SK-N-SH (cell line): ENCODE measurements around the gene CUX1. TPM values are rescaled to one million over a fixed set of nuclear protein-coding genes. Genes with fewer than 3 reads are reported as not detected.
A peak's percentile ranks its signal among the peaks of the same experiment; 100 is the strongest.

Experiments
- CTCF ChIA-PET: fragments of 300-600, 350-600 bp; formaldehyde crosslinking; extraction: SDS; loops from one replicate; lab custom pipeline; 2021; lab: Yijun Ruan, JAX
- POLR2A ChIA-PET: fragments of 350-600 bp; sonication (Branson Sonifier 250); formaldehyde crosslinking; extraction: SDS; loops from one replicate; lab custom pipeline; 2020; ENCODE audit warnings: antibody characterized with exemption, inconsistent platforms; lab: Yijun Ruan, JAX
- DNase-seq: peaks from one replicate; pipeline ENCODE4 v3.0.0; 2012
- H2AFZ ChIP-seq: fragments of 200-600 bp; sonication (generic); 2 replicates; pipeline ENCODE4 v1.8.1; 2016; ENCODE audit warnings: antibody characterized with exemption, mild to moderate bottlenecking, low read depth
- H3F3A ChIP-seq: fragments of 200-600 bp; sonication (generic); replicated peaks from 2 replicates; pipeline ENCODE3; 2016; ENCODE audit warnings: antibody characterized with exemption, mild to moderate bottlenecking; ENCODE audit not compliant: insufficient read depth
- H3K27ac ChIP-seq, 2 experiments: fragments of 200-500 bp in 1 of 2; fragments of 200-600 bp in 1 of 2; sonication (Bioruptor generic) in 1 of 2; sonication (generic), shearing (Covaris generic) in 1 of 2; 2 replicates each; pipeline versions ENCODE4 v1.5.1 to v1.6.1; 2014 to 2016; ENCODE audit warnings: low read depth in 2 of 2, inconsistent platforms in 1 of 2, low read length in 1 of 2, mild to moderate bottlenecking in 1 of 2, mixed read lengths in 1 of 2
- H3K27me3 ChIP-seq: fragments of 200-600 bp; sonication (generic), shearing (Covaris generic); 2 replicates; pipeline ENCODE4 v1.6.1; 2016; ENCODE audit warnings: mixed run types; ENCODE audit not compliant: insufficient read depth
- H3K36me3 ChIP-seq, 2 experiments: fragments of 200-500 bp in 1 of 2; fragments of 200-600 bp in 1 of 2; sonication (Bioruptor generic) in 1 of 2; sonication (generic) in 1 of 2; replicated peaks in 1 of 2; 2 replicates each; pipeline versions ENCODE3 to v1.5.1; 2014 to 2016; ENCODE audit warnings: low read length in 1 of 2, mild to moderate bottlenecking in 1 of 2; ENCODE audit not compliant: insufficient read depth in 2 of 2, control insufficient read depth in 1 of 2
- H3K4me1 ChIP-seq, 2 experiments: fragments of 200-500 bp in 1 of 2; fragments of 200-600 bp in 1 of 2; sonication (Bioruptor generic) in 1 of 2; sonication (generic), shearing (Covaris generic) in 1 of 2; 2 replicates each; pipeline versions ENCODE4 v1.5.1 to v1.6.1; 2014 to 2016; ENCODE audit warnings: low read depth in 1 of 2, low read length in 1 of 2, mixed run types in 1 of 2; ENCODE audit not compliant: insufficient read depth in 2 of 2, control insufficient read depth in 1 of 2
- H3K4me2 ChIP-seq: fragments of 200-600 bp; sonication (generic), shearing (Covaris generic); 2 replicates; pipeline ENCODE4 v1.6.1; 2017; ENCODE audit warnings: mixed run types
- H3K4me3 ChIP-seq, 2 experiments: fragments of 200-500 bp in 1 of 2; fragments of 200-600 bp in 1 of 2; sonication (Bioruptor generic) in 1 of 2; sonication (generic), shearing (Covaris generic) in 1 of 2; 2 replicates each; pipeline versions ENCODE4 v1.5.1 to v1.8.1; 2014 to 2016; ENCODE audit warnings: low read depth in 2 of 2, inconsistent platforms in 1 of 2, low read length in 1 of 2, mild to moderate bottlenecking in 1 of 2, mixed read lengths in 1 of 2, moderate library complexity in 1 of 2
- H3K79me2 ChIP-seq: fragments of 200-600 bp; sonication (generic); 2 replicates; pipeline ENCODE4 v1.8.1; 2017; ENCODE audit warnings: mild to moderate bottlenecking; ENCODE audit not compliant: insufficient read depth
- H3K9ac ChIP-seq: fragments of 200-600 bp; sonication (generic); 2 replicates; pipeline ENCODE4 v1.6.1; 2017; ENCODE audit warnings: mixed run types
- H3K9me2 ChIP-seq: fragments of 200-600 bp; sonication (generic); 2 replicates; pipeline ENCODE4 v1.6.1; 2017; ENCODE audit warnings: mixed run types
- H3K9me3 ChIP-seq: fragments of 200-600 bp; sonication (generic); 2 replicates; pipeline ENCODE4 v1.6.1; 2017; ENCODE audit warnings: mixed run types, mild to moderate bottlenecking, moderate library complexity
- H4K20me1 ChIP-seq: fragments of 200-600 bp; sonication (generic); 2 replicates; pipeline ENCODE4 v1.6.1; 2017; ENCODE audit warnings: mild to moderate bottlenecking, mixed run types; ENCODE audit not compliant: insufficient read depth
- CHD2 ChIP-seq: fragments of 150-350 bp; IDR thresholded peaks from 2 replicates; pipeline ENCODE4 v1.6.1; 2018; ENCODE audit warnings: low read length; ENCODE audit not compliant: partially characterized antibody
- EP300 ChIP-seq, 2 experiments: IDR thresholded peaks; 2 replicates each; pipeline versions ENCODE4 v1.4.0 to v1.6.1; 2012; ENCODE audit warnings: borderline replicate concordance in 1 of 2, low read depth in 1 of 2, low read length in 1 of 2
- EZH2phosphoT487 ChIP-seq: fragments of 200-600 bp; sonication (generic); IDR thresholded peaks from 2 replicates; pipeline ENCODE4 v1.6.1; 2017; ENCODE audit warnings: low read depth, mixed run types, mild to moderate bottlenecking, antibody characterized with exemption, moderate library complexity, borderline replicate concordance
- FOSL2 ChIP-seq: IDR thresholded peaks from 2 replicates; pipeline ENCODE4 v1.4.0; 2012; ENCODE audit warnings: low read depth, mild to moderate bottlenecking, moderate library complexity, borderline replicate concordance
- GABPA ChIP-seq: IDR thresholded peaks from 2 replicates; pipeline ENCODE4 v1.4.0; 2012; ENCODE audit warnings: low read depth, mild to moderate bottlenecking
- MXI1 ChIP-seq: IDR thresholded peaks from 2 replicates; pipeline ENCODE4 v1.6.1; 2012; ENCODE audit warnings: mild to moderate bottlenecking, low read depth, low read length, improper control_type of control experiment
- NRF1 ChIP-seq: IDR thresholded peaks from 2 replicates; pipeline ENCODE4 v1.6.1; 2012; ENCODE audit warnings: low read depth, mild to moderate bottlenecking, low read length
- POLR2AphosphoS5 ChIP-seq: IDR thresholded peaks from 2 replicates; pipeline ENCODE4 v1.6.1; 2012; ENCODE audit warnings: low read depth, low read length
- RCOR1 ChIP-seq: fragments of 150-350 bp; IDR thresholded peaks from 2 replicates; pipeline ENCODE4 v1.6.1; 2017; ENCODE audit warnings: antibody characterized with exemption, low read length
- RFX5 ChIP-seq: IDR thresholded peaks from 2 replicates; pipeline ENCODE4 v1.6.1; 2012; ENCODE audit warnings: mild to moderate bottlenecking, improper control_type of control experiment, low read length
- RXRA ChIP-seq: IDR thresholded peaks from 2 replicates; pipeline ENCODE4 v1.4.0; 2012; ENCODE audit warnings: low read depth, mild to moderate bottlenecking, borderline replicate concordance
- SIN3A ChIP-seq: IDR thresholded peaks from 2 replicates; pipeline ENCODE4 v1.6.1; 2012; ENCODE audit warnings: low read depth, mild to moderate bottlenecking, low read length, moderate library complexity, borderline replicate concordance
- SMC3 ChIP-seq: IDR thresholded peaks from 2 replicates; pipeline ENCODE4 v1.6.1; 2012; ENCODE audit warnings: low read depth, low read length, improper control_type of control experiment
- TEAD4 ChIP-seq: IDR thresholded peaks from 2 replicates; pipeline ENCODE4 v1.4.0; 2012; ENCODE audit warnings: mild to moderate bottlenecking, borderline replicate concordance; ENCODE audit not compliant: insufficient read depth
- WGBS: methylation state at CpG from one replicate; pipeline ENCODE4 v1.1.6; 2017; ENCODE audit warnings: low lambda C conversion rate; 5-methylcytosine and 5-hydroxymethylcytosine counted together
- polyA plus RNA-seq, 3 experiments: library from polyadenylated mRNA; depleted of rRNA; stranded (reverse); fragments of >200 nt; gene quantifications; 2 replicates each; pipeline ENCODE4 v1.2.3, GENCODE V29; 2012
- TF ChIP-seq, protein P1 (sequence below): IDR thresholded peaks from 2 replicates; pipeline ENCODE4 v1.4.0; 2012; ENCODE audit warnings: low read depth, borderline replicate concordance
- TF ChIP-seq, protein P2 (sequence below): fragments of 150-350 bp; IDR thresholded peaks from 2 replicates; pipeline ENCODE4 v1.6.1; 2016; ENCODE audit warnings: mild to moderate bottlenecking, low read depth, low read length
- TF ChIP-seq, protein P3 (sequence below): IDR thresholded peaks from 2 replicates; pipeline ENCODE4 v1.6.1; 2012; ENCODE audit warnings: mild to moderate bottlenecking, low read depth, low read length, moderate library complexity
- TF ChIP-seq, protein P4 (sequence below): IDR thresholded peaks from 2 replicates; pipeline ENCODE4; 2012

The CUX1 gene
- polyA plus RNA-seq, 1 of the 3 experiments (the other 2 are of a cell fraction), result 68.6 TPM

DNA sequence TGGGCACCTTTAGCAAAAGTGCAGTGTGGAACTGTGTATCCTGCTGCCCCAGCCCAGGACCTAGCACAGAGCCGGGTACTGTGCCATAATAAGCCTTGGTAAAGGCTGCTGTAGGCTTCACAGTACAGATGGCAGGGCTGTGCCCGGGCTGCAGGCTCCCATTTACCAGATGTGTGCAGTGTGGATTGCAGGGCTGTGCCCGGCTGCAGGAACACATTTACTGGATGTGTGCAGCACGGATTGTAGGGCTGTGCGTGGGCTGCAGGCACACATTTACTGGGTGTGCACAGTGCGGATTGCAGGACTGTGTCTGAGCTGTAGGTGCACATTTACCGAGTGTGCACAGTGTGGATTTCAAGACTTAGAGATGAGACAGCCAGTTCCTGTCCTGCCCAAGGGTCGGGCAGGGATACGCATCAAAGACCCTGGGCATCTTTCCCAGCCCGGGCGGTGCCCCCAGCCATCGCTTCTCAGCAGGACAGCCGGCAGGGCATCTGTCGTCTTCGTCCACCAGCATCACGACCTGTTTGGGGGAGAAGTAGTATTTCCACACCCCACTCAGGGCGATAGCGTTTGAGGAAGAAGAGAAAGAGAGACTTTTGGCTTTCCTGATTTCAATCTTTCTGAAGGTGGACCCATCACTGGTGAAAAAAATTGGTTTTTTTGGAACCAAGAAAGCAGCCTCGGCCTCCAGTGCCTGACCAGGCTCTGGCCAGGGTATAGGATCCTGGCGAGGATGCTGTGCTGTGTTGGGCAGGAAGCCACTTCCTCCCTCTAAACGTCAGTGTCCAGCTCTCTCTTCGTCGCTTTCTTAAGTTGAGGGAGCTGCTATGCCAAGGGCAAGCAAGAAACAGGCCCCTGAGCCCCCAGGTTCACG lies 180.8 kb downstream of the CUX1 start:
- no peaks in the 10 kb centered on the region for H3K9me2 ChIP-seq
- no peaks in the 10 kb centered on the region for H3K9me3 ChIP-seq
- WGBS, result 84% methylated on average over 24 of the region's 24 CpGs
- no peak overlapping the region for H3K4me3 ChIP-seq
- CTCF ChIA-PET, result interaction anchor here (0.6 to 1.8 kb wide), 4 partner anchors 12 to 677 kb away, joined by 3 to 7 read pairs (median 4); partner anchors contain the start of gene IFT22
- POLR2A ChIA-PET, result interaction anchor here (0.8 kb wide), 1 partner anchor 25 kb away, joined by 3 read pairs; no protein-coding TSS in a partner anchor
- H3K9ac ChIP-seq, result no peak overlapping the region
- DNase-seq, result peak; percentile 72
- peaks cover 23% of the 10 kb centered on the region for H3K79me2 ChIP-seq
- H4K20me1 ChIP-seq, result peaks cover 7% of the 10 kb centered on the region; the same call in 1 of the 2 replicates
- H3K27me3 ChIP-seq, result no peaks in the 10 kb centered on the region
- H3K4me1 ChIP-seq, result peaks cover 0 to 27% of the 10 kb centered on the region in 2 experiments; a peak in 1 of 4 replicates
- no peak for TF ChIP-seq POLR2AphosphoS5
- no peak for TF ChIP-seq SIN3A
- TF ChIP-seq, protein P1, sequence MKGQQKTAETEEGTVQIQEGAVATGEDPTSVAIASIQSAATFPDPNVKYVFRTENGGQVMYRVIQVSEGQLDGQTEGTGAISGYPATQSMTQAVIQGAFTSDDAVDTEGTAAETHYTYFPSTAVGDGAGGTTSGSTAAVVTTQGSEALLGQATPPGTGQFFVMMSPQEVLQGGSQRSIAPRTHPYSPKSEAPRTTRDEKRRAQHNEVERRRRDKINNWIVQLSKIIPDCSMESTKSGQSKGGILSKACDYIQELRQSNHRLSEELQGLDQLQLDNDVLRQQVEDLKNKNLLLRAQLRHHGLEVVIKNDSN, result no peak
- TF ChIP-seq, protein P2, sequence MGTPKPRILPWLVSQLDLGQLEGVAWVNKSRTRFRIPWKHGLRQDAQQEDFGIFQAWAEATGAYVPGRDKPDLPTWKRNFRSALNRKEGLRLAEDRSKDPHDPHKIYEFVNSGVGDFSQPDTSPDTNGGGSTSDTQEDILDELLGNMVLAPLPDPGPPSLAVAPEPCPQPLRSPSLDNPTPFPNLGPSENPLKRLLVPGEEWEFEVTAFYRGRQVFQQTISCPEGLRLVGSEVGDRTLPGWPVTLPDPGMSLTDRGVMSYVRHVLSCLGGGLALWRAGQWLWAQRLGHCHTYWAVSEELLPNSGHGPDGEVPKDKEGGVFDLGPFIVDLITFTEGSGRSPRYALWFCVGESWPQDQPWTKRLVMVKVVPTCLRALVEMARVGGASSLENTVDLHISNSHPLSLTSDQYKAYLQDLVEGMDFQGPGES, result no peak
- TF ChIP-seq MXI1, result no peak
- no peak for TF ChIP-seq RXRA
- no peak for TF ChIP-seq TEAD4
- no peak overlapping the region for H2AFZ ChIP-seq
- H3K27ac ChIP-seq, result peak overlapping the region in 1 of 2 experiments; percentile 73; a peak in 2 of 4 replicates
- no peak overlapping the region for H3K4me2 ChIP-seq
- no peaks in the 10 kb centered on the region for H3K36me3 ChIP-seq
- no peaks in the 10 kb centered on the region for H3F3A ChIP-seq

DNA sequence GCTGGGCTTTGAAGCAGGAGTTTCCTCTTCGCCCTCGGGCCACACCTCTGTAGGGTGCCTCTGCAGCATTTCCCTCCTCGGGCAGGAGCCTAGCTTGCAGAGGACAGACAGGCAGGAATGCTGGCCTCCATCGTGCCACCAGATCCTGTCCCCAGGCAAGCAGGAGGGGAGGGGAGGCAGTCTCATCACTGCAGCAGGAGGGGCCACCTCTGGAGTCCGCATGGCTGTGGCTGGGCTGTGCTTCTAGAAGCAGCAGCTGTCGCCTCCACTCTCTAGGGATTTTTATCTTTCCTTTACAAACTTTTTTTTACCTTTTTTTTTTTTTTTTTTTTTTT lies 181.4 kb downstream of the CUX1 start:
- Histone ChIP-seq H3F3A (no peaks in the 10 kb centered on the region), H4K20me1 (peaks cover 7% of the 10 kb centered on the region; the same call in 1 of the 2 replicates), H3K9ac (no peak overlapping the region), H3K9me3 (no peaks in the 10 kb centered on the region), H2AFZ (no peak overlapping the region), H3K27me3 (no peaks in the 10 kb centered on the region), H3K4me2 (no peak overlapping the region), H3K27ac (peak overlapping the region in 1 of 2 experiments; percentile 73; a peak in 2 of 4 replicates), H3K4me1 (peaks cover 0 to 27% of the 10 kb centered on the region in 2 experiments; a peak in 1 of 4 replicates), H3K79me2 (peaks cover 25% of the 10 kb centered on the region), H3K4me3 (no peak overlapping the region), H3K36me3 (no peaks in the 10 kb centered on the region), H3K9me2 (no peaks in the 10 kb centered on the region)
- 66% methylated on average over 5 of the region's 6 CpGs for WGBS
- ChIA-PET POLR2A (interaction anchor here (1.4 kb wide), 1 partner anchor 12 kb away, joined by 4 read pairs; no protein-coding TSS in a partner anchor), CTCF (interaction anchor here (0.6 to 1.8 kb wide), 4 partner anchors 13 to 677 kb away, joined by 3 to 7 read pairs (median 4); partner anchors contain the start of gene IFT22)
- DNase-seq, result peak; percentile 84
- no peak for TF ChIP-seq SIN3A
- TF ChIP-seq RCOR1, result no peak
- TF ChIP-seq GABPA, result no peak
- TF ChIP-seq, protein P3, sequence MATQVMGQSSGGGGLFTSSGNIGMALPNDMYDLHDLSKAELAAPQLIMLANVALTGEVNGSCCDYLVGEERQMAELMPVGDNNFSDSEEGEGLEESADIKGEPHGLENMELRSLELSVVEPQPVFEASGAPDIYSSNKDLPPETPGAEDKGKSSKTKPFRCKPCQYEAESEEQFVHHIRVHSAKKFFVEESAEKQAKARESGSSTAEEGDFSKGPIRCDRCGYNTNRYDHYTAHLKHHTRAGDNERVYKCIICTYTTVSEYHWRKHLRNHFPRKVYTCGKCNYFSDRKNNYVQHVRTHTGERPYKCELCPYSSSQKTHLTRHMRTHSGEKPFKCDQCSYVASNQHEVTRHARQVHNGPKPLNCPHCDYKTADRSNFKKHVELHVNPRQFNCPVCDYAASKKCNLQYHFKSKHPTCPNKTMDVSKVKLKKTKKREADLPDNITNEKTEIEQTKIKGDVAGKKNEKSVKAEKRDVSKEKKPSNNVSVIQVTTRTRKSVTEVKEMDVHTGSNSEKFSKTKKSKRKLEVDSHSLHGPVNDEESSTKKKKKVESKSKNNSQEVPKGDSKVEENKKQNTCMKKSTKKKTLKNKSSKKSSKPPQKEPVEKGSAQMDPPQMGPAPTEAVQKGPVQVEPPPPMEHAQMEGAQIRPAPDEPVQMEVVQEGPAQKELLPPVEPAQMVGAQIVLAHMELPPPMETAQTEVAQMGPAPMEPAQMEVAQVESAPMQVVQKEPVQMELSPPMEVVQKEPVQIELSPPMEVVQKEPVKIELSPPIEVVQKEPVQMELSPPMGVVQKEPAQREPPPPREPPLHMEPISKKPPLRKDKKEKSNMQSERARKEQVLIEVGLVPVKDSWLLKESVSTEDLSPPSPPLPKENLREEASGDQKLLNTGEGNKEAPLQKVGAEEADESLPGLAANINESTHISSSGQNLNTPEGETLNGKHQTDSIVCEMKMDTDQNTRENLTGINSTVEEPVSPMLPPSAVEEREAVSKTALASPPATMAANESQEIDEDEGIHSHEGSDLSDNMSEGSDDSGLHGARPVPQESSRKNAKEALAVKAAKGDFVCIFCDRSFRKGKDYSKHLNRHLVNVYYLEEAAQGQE, result no peak
- no peak for TF ChIP-seq EZH2phosphoT487
- 0 out of 4 replicates have a peak, but pooled peaks of 1 of the 2 experiments have one; percentile 29 for TF ChIP-seq EP300 (IDR thresholded peaks at IDR 0.05; ENCODE audit: borderline replicate concordance in 1 of 2, low read depth in 1 of 2, low read length in 1 of 2)
- no peak for TF ChIP-seq FOSL2
- peak; percentile 53; the same call in 1 of the 2 replicates for TF ChIP-seq MXI1
- peak; percentile 11; the same call in 1 of the 2 replicates for TF ChIP-seq SMC3
- TF ChIP-seq RFX5, result no peak
- TF ChIP-seq CHD2, result peak; percentile 55
- no peak for TF ChIP-seq RXRA
- no peak for TF ChIP-seq NRF1
- TF ChIP-seq, protein P4, sequence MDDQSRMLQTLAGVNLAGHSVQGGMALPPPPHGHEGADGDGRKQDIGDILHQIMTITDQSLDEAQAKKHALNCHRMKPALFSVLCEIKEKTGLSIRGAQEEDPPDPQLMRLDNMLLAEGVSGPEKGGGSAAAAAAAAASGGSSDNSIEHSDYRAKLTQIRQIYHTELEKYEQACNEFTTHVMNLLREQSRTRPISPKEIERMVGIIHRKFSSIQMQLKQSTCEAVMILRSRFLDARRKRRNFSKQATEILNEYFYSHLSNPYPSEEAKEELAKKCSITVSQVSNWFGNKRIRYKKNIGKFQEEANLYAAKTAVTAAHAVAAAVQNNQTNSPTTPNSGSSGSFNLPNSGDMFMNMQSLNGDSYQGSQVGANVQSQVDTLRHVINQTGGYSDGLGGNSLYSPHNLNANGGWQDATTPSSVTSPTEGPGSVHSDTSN, result no peak
